CD4-positive, alpha-beta memory T cell (primary cell): ENCODE data around the gene TUBB2A. TPM values are rescaled to one million over a fixed set of nuclear protein-coding genes. Genes with fewer than 3 reads are reported as not detected.
"Not testable (repeated sequence)": the region's sequence is repeated elsewhere in the genome, so short reads cannot be mapped to it uniquely, and the experiment has no call there.

Experiments
- CTCF ChIA-PET: fragments of 350-600 bp; sonication (Branson Sonifier 250); formaldehyde crosslinking; loops from one replicate; lab custom pipeline; 2021; ENCODE audit warnings: inconsistent platforms; ENCODE audit not compliant: partially characterized antibody; lab: Charles Lee
- POLR2A ChIA-PET: fragments of 350-600 bp; sonication (Branson Sonifier 250); formaldehyde crosslinking; loops from one replicate; lab custom pipeline; 2021; ENCODE audit not compliant: partially characterized antibody; lab: Charles Lee
- DNase-seq, 5 donors: peaks; one replicate each; pipeline versions ENCODE4 v3.0.0 to v3.0.0-alpha.2; 2020 to 2022; ENCODE audit warnings: mixed read lengths in 1 of 5
- H3K27ac ChIP-seq: one replicate; pipeline ENCODE4 v1.7.0; 2013; ENCODE audit warnings: low read depth, low read length
- H3K27me3 ChIP-seq: 2 replicates; pipeline ENCODE4 v1.7.0; 2013; ENCODE audit warnings: mild to moderate bottlenecking, low read length, moderate library complexity; ENCODE audit not compliant: insufficient read depth
- H3K36me3 ChIP-seq: 2 replicates; pipeline ENCODE4 v1.7.0; 2013; ENCODE audit warnings: mild to moderate bottlenecking, low read length, moderate library complexity; ENCODE audit not compliant: insufficient read depth
- H3K4me1 ChIP-seq: 2 replicates; pipeline ENCODE4 v1.7.0; 2013; ENCODE audit warnings: mild to moderate bottlenecking, low read length, moderate library complexity; ENCODE audit not compliant: insufficient read depth
- H3K4me3 ChIP-seq, 2 donors: one replicate each; pipeline ENCODE4 v1.7.0; 2013; ENCODE audit warnings: low read length in 2 of 2, mild to moderate bottlenecking in 1 of 2
- H3K9me3 ChIP-seq, 2 donors: one replicate each; pipeline ENCODE4 v1.7.0; 2013; ENCODE audit warnings: low read length in 2 of 2, control low read depth in 1 of 2; ENCODE audit not compliant: control insufficient read depth in 1 of 2
- H3K27ac Mint-ChIP-seq, 7 donors: one replicate each; pipeline ENCODE4 v1.8.0; 2020 to 2021; ENCODE audit warnings: mixed read lengths in 7 of 7, mild to moderate bottlenecking in 6 of 7, inconsistent platforms in 3 of 7, moderate library complexity in 3 of 7
- H3K27me3 Mint-ChIP-seq, 2 donors: one replicate each; pipeline ENCODE4 v1.8.0; 2020 to 2021; ENCODE audit warnings: mixed read lengths in 2 of 2
- H3K36me3 Mint-ChIP-seq, 2 donors: one replicate each; pipeline ENCODE4 v1.8.0; 2020 to 2021; ENCODE audit warnings: mixed read lengths in 2 of 2, inconsistent platforms in 1 of 2, mild to moderate bottlenecking in 1 of 2
- H3K4me1 Mint-ChIP-seq, 4 donors: one replicate each; pipeline ENCODE4 v1.8.0; 2020 to 2021; ENCODE audit warnings: mixed read lengths in 4 of 4, mild to moderate bottlenecking in 1 of 4
- H3K4me3 Mint-ChIP-seq, 8 donors: one replicate each; pipeline ENCODE4 v1.8.0; 2020 to 2021; ENCODE audit warnings: mixed read lengths in 8 of 8, mild to moderate bottlenecking in 7 of 8, moderate library complexity in 6 of 8, inconsistent platforms in 3 of 8
- H3K9me3 Mint-ChIP-seq, 8 donors: one replicate each; pipeline ENCODE4 v1.8.0; 2020 to 2021; ENCODE audit warnings: mixed read lengths in 8 of 8, mild to moderate bottlenecking in 5 of 8, inconsistent platforms in 3 of 8, moderate library complexity in 1 of 8
- intact Hi-C: fragments of 100-400 bp; cut with micrococcal nuclease; formaldehyde crosslinking; loops from one replicate; pipeline ENCODE4 v1.15.1; 2023
- polyA plus RNA-seq, 2 donors: library from polyadenylated mRNA; unstranded; fragments of 300-500 nt; fragmentation: Illumina TruSeq; gene quantifications; one replicate each; pipeline ENCODE4 v1.2.3, GENCODE V29; 2021
- total RNA-seq, 2 experiments: library from RNA; stranded (reverse); gene quantifications; one replicate each; pipeline ENCODE4 v1.2.3, GENCODE V29; 2021

TUBB2A gene
- total and polyA plus RNA-seq, 4 experiments from 2014 or later = 5.2 to 8.4 (median 6.3) TPM

GRCh38 chr6:3200682-3201081, 43.3 kb upstream of the TUBB2A start:
- peaks cover 17 to 23% of the 10 kb centered on the region in 2 donors for H3K27me3 Mint-ChIP-seq
- CTCF ChIA-PET = interaction anchor here (1.0 kb wide), 1 partner anchor 17 kb away, joined by 3 read pairs; no protein-coding TSS in a partner anchor
- H3K4me1 Mint-ChIP-seq = no peaks in the 10 kb centered on the region
- H3K9me3 Mint-ChIP-seq = peaks cover 0 to 19% (median 5%) of the 10 kb centered on the region in 8 donors
- DNase-seq = no peak
- intact Hi-C loops = no loop called here
- no peaks in the 10 kb centered on the region for H3K36me3 Mint-ChIP-seq
- Histone ChIP-seq H3K27me3 (no peaks in the 10 kb centered on the region), H3K9me3 (no peaks in the 10 kb centered on the region), H3K36me3 (no peaks in the 10 kb centered on the region), H3K27ac (no peak overlapping the region), H3K4me3 (no peak overlapping the region), H3K4me1 (no peaks in the 10 kb centered on the region)
- POLR2A ChIA-PET = no interaction called here
- H3K4me3 Mint-ChIP-seq = no peak overlapping the region
- no peak overlapping the region for H3K27ac Mint-ChIP-seq

- POLR2A ChIA-PET = no interaction called here
- CTCF ChIA-PET = no interaction called here
- no peak for DNase-seq
- no peaks in the 10 kb centered on the region for H3K4me1 Mint-ChIP-seq
- H3K9me3 ChIP-seq = no peaks in the 10 kb centered on the region
- no peak overlapping the region for H3K4me3 ChIP-seq
- H3K9me3 Mint-ChIP-seq = peaks cover 0 to 14% (median 4%) of the 10 kb centered on the region in 8 donors
- H3K27me3 ChIP-seq = no peaks in the 10 kb centered on the region
- H3K4me3 Mint-ChIP-seq = no peak overlapping the region
- no peaks in the 10 kb centered on the region for H3K4me1 ChIP-seq
- intact Hi-C loops = no loop called here
- H3K36me3 ChIP-seq = no peaks in the 10 kb centered on the region
- H3K27ac ChIP-seq = no peak overlapping the region
- no peaks in the 10 kb centered on the region for H3K36me3 Mint-ChIP-seq
- H3K27ac Mint-ChIP-seq = no peak overlapping the region
- peaks cover 16 to 19% of the 10 kb centered on the region in 2 donors for H3K27me3 Mint-ChIP-seq
Observed at GRCh38 chr6:3199382-3199781, 42.0 kb upstream of the TUBB2A start.

- CTCF ChIA-PET, H3K36me3 Mint-ChIP-seq, intact Hi-C loops, H3K4me3 Mint-ChIP-seq, H3K4me3 ChIP-seq, H3K4me1 Mint-ChIP-seq, H3K27ac ChIP-seq, H3K36me3 ChIP-seq, H3K4me1 ChIP-seq, H3K27me3 ChIP-seq, POLR2A ChIA-PET, H3K27ac Mint-ChIP-seq, H3K9me3 ChIP-seq, H3K27me3 Mint-ChIP-seq, DNase-seq, H3K9me3 Mint-ChIP-seq: not testable (repeated sequence)
Observed at GRCh38 chr6:3197734-3198133, 40.4 kb upstream of the TUBB2A start.

- no peaks in the 10 kb centered on the region for H3K4me1 Mint-ChIP-seq
- no peaks in the 10 kb centered on the region for H3K36me3 Mint-ChIP-seq
- H3K27me3 ChIP-seq = no peaks in the 10 kb centered on the region
- H3K27me3 Mint-ChIP-seq = peaks cover 7 to 8% of the 10 kb centered on the region in 2 donors
- H3K9me3 ChIP-seq = no peaks in the 10 kb centered on the region
- H3K36me3 ChIP-seq = no peaks in the 10 kb centered on the region
- no peak for DNase-seq
- intact Hi-C loops = no loop called here
- H3K27ac ChIP-seq = no peak overlapping the region
- CTCF ChIA-PET = no interaction called here
- POLR2A ChIA-PET = no interaction called here
- H3K9me3 Mint-ChIP-seq = peaks cover 0 to 8% (median under 1%) of the 10 kb centered on the region in 8 donors
- no peak overlapping the region for H3K4me3 Mint-ChIP-seq
- no peak overlapping the region for H3K4me3 ChIP-seq
- H3K27ac Mint-ChIP-seq = no peak overlapping the region
- H3K4me1 ChIP-seq = no peaks in the 10 kb centered on the region
Observed at GRCh38 chr6:3196770-3197169, 39.4 kb upstream of the TUBB2A start.

GRCh38 chr6:3195695-3196497, 38.6 kb upstream of the TUBB2A start:
- Mint-ChIP-seq H3K27me3 (peaks cover 5 to 6% of the 10 kb centered on the region in 2 donors), H3K4me1 (no peaks in the 10 kb centered on the region), H3K4me3 (no peak overlapping the region), H3K9me3 (peaks cover 0 to 8% (median under 1%) of the 10 kb centered on the region in 8 donors), H3K27ac (no peak overlapping the region), H3K36me3 (no peaks in the 10 kb centered on the region)
- ChIA-PET POLR2A (no interaction called here), CTCF (no interaction called here)
- no peak overlapping the region for H3K27ac ChIP-seq
- intact Hi-C loops = no loop called here
- H3K9me3 ChIP-seq = no peaks in the 10 kb centered on the region
- H3K4me3 ChIP-seq = no peak overlapping the region
- no peaks in the 10 kb centered on the region for H3K4me1 ChIP-seq
- no peaks in the 10 kb centered on the region for H3K27me3 ChIP-seq
- H3K36me3 ChIP-seq = no peaks in the 10 kb centered on the region
- no peak for DNase-seq

- ChIA-PET CTCF (no interaction called here), POLR2A (no interaction called here)
- Histone ChIP-seq H3K4me3 (no peak overlapping the region), H3K9me3 (no peaks in the 10 kb centered on the region), H3K27me3 (no peaks in the 10 kb centered on the region), H3K4me1 (no peaks in the 10 kb centered on the region), H3K27ac (no peak overlapping the region), H3K36me3 (no peaks in the 10 kb centered on the region)
- intact Hi-C loops = no loop called here
- H3K4me1 Mint-ChIP-seq = no peaks in the 10 kb centered on the region
- no peak overlapping the region for H3K4me3 Mint-ChIP-seq
- peaks cover 0 to 8% (median under 1%) of the 10 kb centered on the region in 8 donors for H3K9me3 Mint-ChIP-seq
- no peaks in the 10 kb centered on the region for H3K36me3 Mint-ChIP-seq
- no peak for DNase-seq
- H3K27me3 Mint-ChIP-seq = peaks cover 3 to 4% of the 10 kb centered on the region in 2 donors
- H3K27ac Mint-ChIP-seq = no peak overlapping the region
Observed at GRCh38 chr6:3195420-3195694, 38.0 kb upstream of the TUBB2A start.

- Histone ChIP-seq H3K27ac (no peak overlapping the region), H3K4me3 (no peak overlapping the region), H3K4me1 (no peaks in the 10 kb centered on the region), H3K36me3 (no peaks in the 10 kb centered on the region), H3K9me3 (no peaks in the 10 kb centered on the region), H3K27me3 (no peaks in the 10 kb centered on the region)
- DNase-seq = no peak
- ChIA-PET POLR2A (no interaction called here), CTCF (no interaction called here)
- H3K27me3 Mint-ChIP-seq = peaks cover 2 to 3% of the 10 kb centered on the region in 2 donors
- H3K27ac Mint-ChIP-seq = no peak overlapping the region
- H3K36me3 Mint-ChIP-seq = no peaks in the 10 kb centered on the region
- peaks cover 0 to 8% (median 0%) of the 10 kb centered on the region in 8 donors for H3K9me3 Mint-ChIP-seq
- intact Hi-C loops = no loop called here
- H3K4me1 Mint-ChIP-seq = no peaks in the 10 kb centered on the region
- H3K4me3 Mint-ChIP-seq = no peak overlapping the region
Observed at GRCh38 chr6:3194535-3195419, 37.4 kb upstream of the TUBB2A start.
